Peyer's patch (tissue), 4 donors: ENCODE data around the gene RABEP1. TPM values are rescaled to one million over a fixed set of nuclear protein-coding genes. Genes with fewer than 3 reads are reported as not detected.
"Not testable (repeated sequence)": the region's sequence is repeated elsewhere in the genome, so short reads cannot be mapped to it uniquely, and the experiment has no call there.

Source experiments
- DNase-seq, 3 donors: peaks; one replicate each; pipeline ENCODE4 v3.0.0-alpha.2; 2017 to 2019
- H3K27ac ChIP-seq, 4 donors: fragments of 200-600 bp; sonication (generic); one replicate each; pipeline ENCODE4 v1.5.1; 2016 to 2019
- H3K27me3 ChIP-seq, 2 donors: fragments of 200-600 bp; sonication (generic); one replicate each; pipeline ENCODE4 v1.5.1; 2019
- H3K36me3 ChIP-seq, 3 donors: fragments of 200-600 bp; sonication (generic); one replicate each; pipeline ENCODE4 v1.5.1; 2016 to 2019
- H3K4me1 ChIP-seq, 4 donors: fragments of 200-600 bp; sonication (generic); one replicate each; pipeline ENCODE4 v1.5.1; 2016 to 2019
- H3K4me3 ChIP-seq, 4 donors: fragments of 200-600 bp; sonication (generic); 1 replicate in 3 of 4; 2 replicates in 1 of 4; pipeline ENCODE4 v1.5.1; 2016 to 2019; ENCODE audit warnings: mild to moderate bottlenecking in 1 of 4
- H3K9me3 ChIP-seq, 4 donors: fragments of 200-600 bp; sonication (generic); one replicate each; pipeline ENCODE4 v1.5.1; 2016 to 2019; ENCODE audit warnings: mild to moderate bottlenecking in 1 of 4
- POLR2A ChIP-seq, 2 donors: fragments of 450-650 bp; IDR thresholded peaks; one replicate each; pipeline ENCODE4 v1.5.1; 2017; ENCODE audit warnings: antibody characterized with exemption in 2 of 2, mild to moderate bottlenecking in 2 of 2, moderate library complexity in 2 of 2
- total RNA-seq, 4 donors: library from RNA; depleted of rRNA; stranded (reverse); fragments of >200 nt; gene quantifications; one replicate each; pipeline ENCODE4 v1.1.0, GENCODE V29; 2016
- TF ChIP-seq, protein P1 (sequence below), 6 experiments: fragments of 450-650 bp in 4 of 6; fragments of 200-600 bp in 2 of 6; sonication (generic) in 1 of 6; IDR thresholded peaks; one replicate each; pipeline ENCODE4 v1.5.1; 2017 to 2019; ENCODE audit warnings: antibody characterized with exemption in 6 of 6, mild to moderate bottlenecking in 3 of 6, moderate library complexity in 1 of 6

The RABEP1 gene, protein sequence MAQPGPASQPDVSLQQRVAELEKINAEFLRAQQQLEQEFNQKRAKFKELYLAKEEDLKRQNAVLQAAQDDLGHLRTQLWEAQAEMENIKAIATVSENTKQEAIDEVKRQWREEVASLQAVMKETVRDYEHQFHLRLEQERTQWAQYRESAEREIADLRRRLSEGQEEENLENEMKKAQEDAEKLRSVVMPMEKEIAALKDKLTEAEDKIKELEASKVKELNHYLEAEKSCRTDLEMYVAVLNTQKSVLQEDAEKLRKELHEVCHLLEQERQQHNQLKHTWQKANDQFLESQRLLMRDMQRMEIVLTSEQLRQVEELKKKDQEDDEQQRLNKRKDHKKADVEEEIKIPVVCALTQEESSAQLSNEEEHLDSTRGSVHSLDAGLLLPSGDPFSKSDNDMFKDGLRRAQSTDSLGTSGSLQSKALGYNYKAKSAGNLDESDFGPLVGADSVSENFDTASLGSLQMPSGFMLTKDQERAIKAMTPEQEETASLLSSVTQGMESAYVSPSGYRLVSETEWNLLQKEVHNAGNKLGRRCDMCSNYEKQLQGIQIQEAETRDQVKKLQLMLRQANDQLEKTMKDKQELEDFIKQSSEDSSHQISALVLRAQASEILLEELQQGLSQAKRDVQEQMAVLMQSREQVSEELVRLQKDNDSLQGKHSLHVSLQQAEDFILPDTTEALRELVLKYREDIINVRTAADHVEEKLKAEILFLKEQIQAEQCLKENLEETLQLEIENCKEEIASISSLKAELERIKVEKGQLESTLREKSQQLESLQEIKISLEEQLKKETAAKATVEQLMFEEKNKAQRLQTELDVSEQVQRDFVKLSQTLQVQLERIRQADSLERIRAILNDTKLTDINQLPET
- 10 to 100 TPM; 20.5 to 85.0 (median 33.1) TPM for total RNA-seq

GRCh38 chr17:5281814-5282641 is at the start of gene RABEP1:
RABEP1 (plus strand) TSS chr17:5282284; CDS start chr17:5282487, 203 bp downstream.
- peak; percentile 90 to 96 (median 94) for DNase-seq
- peak within 1 kb of the TSS; percentile 85 to 96 (median 92) for H3K27ac ChIP-seq
- TF ChIP-seq, protein P1, sequence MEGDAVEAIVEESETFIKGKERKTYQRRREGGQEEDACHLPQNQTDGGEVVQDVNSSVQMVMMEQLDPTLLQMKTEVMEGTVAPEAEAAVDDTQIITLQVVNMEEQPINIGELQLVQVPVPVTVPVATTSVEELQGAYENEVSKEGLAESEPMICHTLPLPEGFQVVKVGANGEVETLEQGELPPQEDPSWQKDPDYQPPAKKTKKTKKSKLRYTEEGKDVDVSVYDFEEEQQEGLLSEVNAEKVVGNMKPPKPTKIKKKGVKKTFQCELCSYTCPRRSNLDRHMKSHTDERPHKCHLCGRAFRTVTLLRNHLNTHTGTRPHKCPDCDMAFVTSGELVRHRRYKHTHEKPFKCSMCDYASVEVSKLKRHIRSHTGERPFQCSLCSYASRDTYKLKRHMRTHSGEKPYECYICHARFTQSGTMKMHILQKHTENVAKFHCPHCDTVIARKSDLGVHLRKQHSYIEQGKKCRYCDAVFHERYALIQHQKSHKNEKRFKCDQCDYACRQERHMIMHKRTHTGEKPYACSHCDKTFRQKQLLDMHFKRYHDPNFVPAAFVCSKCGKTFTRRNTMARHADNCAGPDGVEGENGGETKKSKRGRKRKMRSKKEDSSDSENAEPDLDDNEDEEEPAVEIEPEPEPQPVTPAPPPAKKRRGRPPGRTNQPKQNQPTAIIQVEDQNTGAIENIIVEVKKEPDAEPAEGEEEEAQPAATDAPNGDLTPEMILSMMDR (IDR thresholded peaks at IDR 0.05): peak in 4 of 6 experiments; percentile 20 to 44 (median 33)
- peak; percentile 85 for TF ChIP-seq POLR2A (IDR thresholded peaks at IDR 0.05)
- no peaks in the 10 kb centered on the region for H3K36me3 ChIP-seq
- no peaks in the 10 kb centered on the region for H3K27me3 ChIP-seq
- H3K4me3 ChIP-seq: peak within 1 kb of the TSS; percentile 79 to 97 (median 92)
- no peaks in the 10 kb centered on the region for H3K9me3 ChIP-seq
- H3K4me1 ChIP-seq: peaks cover 0 to 29% (median 5%) of the 10 kb centered on the region in 4 donors

DNA sequence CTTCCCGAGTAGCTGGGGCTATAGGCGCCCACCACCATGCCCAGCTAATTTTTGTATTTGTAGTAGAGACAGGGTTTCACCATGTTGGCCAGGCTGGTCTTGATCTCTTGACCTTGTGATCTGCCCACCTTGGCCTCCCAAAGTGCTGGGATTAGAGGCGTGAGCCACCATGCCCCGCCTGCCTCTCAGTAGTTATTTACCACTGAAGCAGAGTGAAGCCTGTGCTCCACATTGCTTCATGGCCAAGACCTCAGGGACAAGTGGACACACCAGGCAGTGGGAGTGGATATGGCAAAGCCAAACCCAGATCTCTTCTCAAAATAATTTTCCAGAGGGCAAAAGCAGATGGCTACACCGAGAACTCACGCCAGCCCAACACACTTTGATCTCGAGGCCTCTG is 48.6 kb upstream of the RABEP1 start:
- H3K36me3 ChIP-seq, H3K27me3 ChIP-seq, DNase-seq, H3K4me1 ChIP-seq, H3K9me3 ChIP-seq: not testable (repeated sequence)
- peak overlapping the region in 3 of 4 donors; percentile 19 to 89 (median 73) for H3K27ac ChIP-seq
- peak overlapping the region in 3 of 4 donors; percentile 23 to 44 (median 33) for H3K4me3 ChIP-seq

GRCh38 chr17:5234645-5235576 is 47.2 kb upstream of the RABEP1 start, which contains the start of gene SCIMP:
SCIMP (minus strand) TSS chr17:5234860; CDS start chr17:5234755, 105 bp downstream.
- Histone ChIP-seq H3K27me3 (no peaks in the 10 kb centered on the region), H3K4me1 (peaks cover 0 to 5% (median 2%) of the 10 kb centered on the region in 4 donors), H3K27ac (peak within 1 kb of the TSS; percentile 19 to 89 (median 54)), H3K36me3 (no peaks in the 10 kb centered on the region), H3K9me3 (no peaks in the 10 kb centered on the region), H3K4me3 (peak within 1 kb of the TSS in 3 of 4 donors; percentile 23 to 44 (median 33))
- no peak for TF ChIP-seq POLR2A (IDR thresholded peaks at IDR 0.05)
- TF ChIP-seq, protein P1 (IDR thresholded peaks at IDR 0.05): no peak
- peak in 2 of 3 donors; percentile 82 to 89 for DNase-seq

DNA sequence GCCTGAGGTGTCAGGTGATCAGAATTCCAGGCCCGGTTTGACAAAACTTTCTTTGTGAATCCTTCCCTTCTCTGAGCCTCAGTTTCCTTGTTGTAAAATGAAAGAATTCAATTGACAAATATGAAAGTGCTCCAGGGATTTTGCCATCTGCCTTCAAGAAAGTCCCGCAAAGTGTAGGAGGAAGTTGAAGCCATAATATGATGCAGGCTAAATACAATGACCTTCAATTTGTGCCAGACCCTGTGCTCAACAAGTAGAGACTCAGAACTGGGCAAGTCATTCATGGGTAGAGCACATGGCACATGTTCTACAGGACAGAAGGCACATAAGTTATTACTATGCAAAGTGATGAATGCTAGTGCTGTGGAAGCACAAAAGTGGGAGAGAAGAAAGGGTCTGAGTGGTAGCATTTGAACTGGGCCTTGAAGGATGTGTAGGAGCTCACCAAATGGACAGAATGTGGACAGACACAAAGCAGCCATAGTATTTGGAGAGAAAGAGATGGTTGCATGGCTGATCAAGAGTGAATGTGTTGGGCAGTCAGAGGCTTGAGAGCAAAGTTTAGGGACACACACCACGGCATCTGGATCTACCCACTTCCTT is 45.0 kb upstream of the RABEP1 start:
- no peaks in the 10 kb centered on the region for H3K36me3 ChIP-seq
- no peak overlapping the region for H3K4me3 ChIP-seq
- TF ChIP-seq, protein P1 (IDR thresholded peaks at IDR 0.05): no peak
- TF ChIP-seq POLR2A (IDR thresholded peaks at IDR 0.05): no peak
- H3K4me1 ChIP-seq: peaks cover 0 to 13% (median 7%) of the 10 kb centered on the region in 4 donors
- no peak for DNase-seq
- peak overlapping the region in 1 of 4 donors; percentile 68 for H3K27ac ChIP-seq
- no peaks in the 10 kb centered on the region for H3K27me3 ChIP-seq
- no peaks in the 10 kb centered on the region for H3K9me3 ChIP-seq

GRCh38 chr17:5237541-5238016 is 44.5 kb upstream of the RABEP1 start:
- Histone ChIP-seq H3K4me1 (peaks cover 0 to 13% (median 8%) of the 10 kb centered on the region in 4 donors), H3K27ac (peak overlapping the region in 1 of 4 donors; percentile 68), H3K9me3 (no peaks in the 10 kb centered on the region), H3K36me3 (no peaks in the 10 kb centered on the region), H3K4me3 (no peak overlapping the region), H3K27me3 (no peaks in the 10 kb centered on the region)
- no peak for TF ChIP-seq POLR2A (IDR thresholded peaks at IDR 0.05)
- TF ChIP-seq, protein P1 (IDR thresholded peaks at IDR 0.05): peak; percentile 39 to 84 (median 59)
- DNase-seq: peak; percentile 53 to 88 (median 71)
